Measurements from ENCODE around the gene HDC.
A peak's percentile ranks its signal among the peaks of the same experiment; 100 is the strongest.

Gene HDC

DNA sequence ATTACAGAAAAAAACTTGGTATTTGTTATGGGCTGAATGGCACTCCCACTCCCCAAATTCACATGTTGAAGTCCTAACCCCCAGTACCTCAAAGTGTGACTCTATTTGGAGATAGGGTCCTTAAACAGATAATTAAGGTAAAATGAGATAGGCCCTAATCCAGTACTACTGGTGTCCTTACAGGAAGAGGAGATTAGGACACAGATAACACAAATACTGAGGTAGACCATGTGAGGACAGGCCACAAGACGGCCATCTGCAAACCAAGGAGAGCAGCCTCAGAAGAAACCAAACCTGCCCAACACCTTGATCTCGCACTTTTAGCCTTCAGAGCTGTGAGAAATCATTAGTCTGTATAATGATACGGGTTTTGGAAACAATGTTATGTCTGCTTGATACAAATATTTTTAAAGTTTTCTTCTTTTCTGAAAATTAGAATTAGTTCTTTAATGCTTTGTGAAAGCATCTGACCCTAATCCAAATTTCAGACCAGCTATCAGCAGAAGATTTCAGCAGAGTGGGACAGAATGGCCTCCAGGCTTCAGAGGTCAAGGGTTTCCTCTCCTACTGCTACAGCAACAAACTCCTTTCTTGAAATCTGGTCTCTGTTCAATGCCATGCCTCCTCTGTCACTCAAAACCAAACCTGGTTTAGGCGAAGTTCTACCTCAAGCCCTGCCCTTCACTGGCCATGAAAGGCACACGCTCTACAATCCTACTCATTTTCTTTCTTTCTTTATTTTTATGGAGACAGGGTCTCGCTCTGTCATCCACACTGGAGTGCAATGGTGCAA, 22.0 kb upstream of the HDC start:
- no peak overlapping the region for H2BK120ac ChIP-seq (ENCODE audit: low read depth, low read length)
- no peak overlapping the region for H3K9ac ChIP-seq (ENCODE audit: low read length)
- H3K23ac ChIP-seq (ENCODE audit: low read length in 2 of 2): no peak overlapping the region
- no peak overlapping the region for H3K27ac ChIP-seq (ENCODE audit: low read length, poor library complexity, severe bottlenecking)
- H3K4me1 ChIP-seq (ENCODE audit: control insufficient read depth, insufficient read depth, low read depth, low read length): no peaks in the 10 kb centered on the region
- no peak overlapping the region for H2AFZ ChIP-seq (ENCODE audit: low read depth, low read length)
- peaks cover 5 to 63% of the 10 kb centered on the region in 2 experiments for H3K36me3 ChIP-seq (ENCODE audit: control insufficient read depth in 1 of 2, insufficient read depth in 2 of 2, low read depth in 1 of 2, low read length in 2 of 2)
- no peak overlapping the region for H2BK5ac ChIP-seq (ENCODE audit: low read depth, low read length, poor library complexity, severe bottlenecking)
- no peak overlapping the region for H4K8ac ChIP-seq (ENCODE audit: low read length)
- H2AK5ac ChIP-seq (ENCODE audit: low read length, severe bottlenecking): no peak overlapping the region
- peaks cover 5% of the 10 kb centered on the region for H3K79me1 ChIP-seq (replicated peaks; ENCODE audit: low read length, poor library complexity, severe bottlenecking)
- no peak overlapping the region for H3K4me2 ChIP-seq (ENCODE audit: low read length, poor library complexity, severe bottlenecking)
- H4K91ac ChIP-seq (ENCODE audit: low read length): no peak overlapping the region
- WGBS: 97% methylated on average over 3 of the region's 6 CpGs
- DNase-seq: no peak
- no peaks in the 10 kb centered on the region for H3K9me3 ChIP-seq (ENCODE audit: control insufficient read depth, low read length)
- H3K18ac ChIP-seq (ENCODE audit: low read depth in 1 of 2, low read length in 2 of 2): no peak overlapping the region
- no peak overlapping the region for H3K14ac ChIP-seq (ENCODE audit: low read length in 2 of 2)
- H3K4ac ChIP-seq (ENCODE audit: low read depth in 1 of 2, low read length in 2 of 2): no peak overlapping the region
- H2BK15ac ChIP-seq (ENCODE audit: low read depth, poor library complexity, severe bottlenecking): no peak overlapping the region
- no peak overlapping the region for H3K4me3 ChIP-seq (ENCODE audit: insufficient read depth in 1 of 2, low read depth in 1 of 2, low read length in 2 of 2)
- H3K27me3 ChIP-seq (ENCODE audit: control insufficient read depth in 1 of 2, insufficient read depth in 1 of 2, low read length in 2 of 2): no peaks in the 10 kb centered on the region
- no peak overlapping the region for H2BK12ac ChIP-seq (ENCODE audit: low read length in 2 of 2)

DNA sequence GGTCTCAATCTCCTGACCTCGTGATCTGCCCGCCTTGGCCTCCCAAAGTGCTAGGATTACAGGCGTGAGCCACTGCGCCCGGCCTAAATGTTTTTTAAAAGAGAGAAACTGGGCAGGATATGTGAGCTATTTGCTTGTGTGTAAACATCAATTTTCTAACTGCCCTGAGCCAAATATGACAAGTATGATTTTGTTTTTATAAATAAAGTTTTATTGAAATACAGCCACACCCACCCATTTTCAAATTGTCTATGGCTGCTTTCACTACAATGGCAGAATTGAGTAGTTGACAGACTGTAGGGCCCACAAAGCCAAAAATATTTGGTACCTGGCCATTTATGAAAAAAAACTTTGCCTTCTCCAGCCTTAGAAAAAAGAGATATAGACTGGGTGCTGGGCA, 15.9 kb upstream of the HDC start:
- no peak overlapping the region for H4K91ac ChIP-seq (ENCODE audit: low read length)
- H2BK12ac ChIP-seq (ENCODE audit: low read length in 2 of 2): no peak overlapping the region
- no peak overlapping the region for H3K4me3 ChIP-seq (ENCODE audit: insufficient read depth in 1 of 2, low read depth in 1 of 2, low read length in 2 of 2)
- DNase-seq: no peak
- H3K9ac ChIP-seq (ENCODE audit: low read length): no peak overlapping the region
- 100% methylated on average over 2 of the region's 5 CpGs for WGBS
- H3K4me2 ChIP-seq (ENCODE audit: low read length, poor library complexity, severe bottlenecking): no peak overlapping the region
- no peak overlapping the region for H3K23ac ChIP-seq (ENCODE audit: low read length in 2 of 2)
- no peak overlapping the region for H2AFZ ChIP-seq (ENCODE audit: low read depth, low read length)
- peaks cover 5% of the 10 kb centered on the region for H3K4me1 ChIP-seq (ENCODE audit: control insufficient read depth, insufficient read depth, low read depth, low read length)
- no peaks in the 10 kb centered on the region for H3K27me3 ChIP-seq (ENCODE audit: control insufficient read depth in 1 of 2, insufficient read depth in 1 of 2, low read length in 2 of 2)
- H3K36me3 ChIP-seq (ENCODE audit: control insufficient read depth in 1 of 2, insufficient read depth in 2 of 2, low read depth in 1 of 2, low read length in 2 of 2): peaks cover 3 to 26% of the 10 kb centered on the region in 2 experiments
- no peak overlapping the region for H2BK5ac ChIP-seq (ENCODE audit: low read depth, low read length, poor library complexity, severe bottlenecking)
- H3K4ac ChIP-seq (ENCODE audit: low read depth in 1 of 2, low read length in 2 of 2): no peak overlapping the region
- no peak overlapping the region for H3K27ac ChIP-seq (ENCODE audit: low read length, poor library complexity, severe bottlenecking)
- H2AK5ac ChIP-seq (ENCODE audit: low read length, severe bottlenecking): no peak overlapping the region
- no peak overlapping the region for H3K14ac ChIP-seq (ENCODE audit: low read length in 2 of 2)
- no peak overlapping the region for H4K8ac ChIP-seq (ENCODE audit: low read length)
- H2BK120ac ChIP-seq (ENCODE audit: low read depth, low read length): no peak overlapping the region
- no peak overlapping the region for H2BK15ac ChIP-seq (ENCODE audit: low read depth, poor library complexity, severe bottlenecking)
- H3K79me1 ChIP-seq (replicated peaks; ENCODE audit: low read length, poor library complexity, severe bottlenecking): peaks cover 1% of the 10 kb centered on the region
- no peaks in the 10 kb centered on the region for H3K9me3 ChIP-seq (ENCODE audit: control insufficient read depth, low read length)
- no peak overlapping the region for H3K18ac ChIP-seq (ENCODE audit: low read depth in 1 of 2, low read length in 2 of 2)

DNA sequence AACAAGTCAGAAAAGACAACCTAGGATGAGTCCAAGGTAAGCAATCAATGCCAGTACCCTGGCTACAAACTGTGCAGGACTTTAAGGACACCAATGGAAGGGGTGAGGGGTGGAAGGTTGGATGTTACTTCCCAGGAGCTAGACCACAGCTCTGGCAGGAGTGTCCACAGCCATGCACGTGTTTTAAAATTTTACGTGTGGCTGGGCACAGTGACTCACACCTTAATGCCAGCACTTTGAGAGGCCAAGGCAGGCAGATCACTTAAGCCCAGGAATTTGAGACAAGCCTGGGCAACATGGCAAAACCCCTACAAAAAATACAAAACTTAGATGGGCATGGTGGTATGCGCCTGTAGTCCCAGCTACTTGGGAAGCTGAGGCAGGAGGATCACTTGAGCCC, 14.7 kb upstream of the HDC start:
- H3K27ac ChIP-seq (ENCODE audit: low read length, poor library complexity, severe bottlenecking): no peak overlapping the region
- peaks cover 3 to 17% of the 10 kb centered on the region in 2 experiments for H3K36me3 ChIP-seq (ENCODE audit: control insufficient read depth in 1 of 2, insufficient read depth in 2 of 2, low read depth in 1 of 2, low read length in 2 of 2)
- H2AK5ac ChIP-seq (ENCODE audit: low read length, severe bottlenecking): no peak overlapping the region
- H4K91ac ChIP-seq (ENCODE audit: low read length): no peak overlapping the region
- H3K14ac ChIP-seq (ENCODE audit: low read length in 2 of 2): no peak overlapping the region
- peaks cover 5% of the 10 kb centered on the region for H3K4me1 ChIP-seq (ENCODE audit: control insufficient read depth, insufficient read depth, low read depth, low read length)
- no peak overlapping the region for H3K4me3 ChIP-seq (ENCODE audit: insufficient read depth in 1 of 2, low read depth in 1 of 2, low read length in 2 of 2)
- no peak overlapping the region for H3K9ac ChIP-seq (ENCODE audit: low read length)
- H3K79me1 ChIP-seq (replicated peaks; ENCODE audit: low read length, poor library complexity, severe bottlenecking): peaks cover 1% of the 10 kb centered on the region
- H2BK15ac ChIP-seq (ENCODE audit: low read depth, poor library complexity, severe bottlenecking): no peak overlapping the region
- H2BK5ac ChIP-seq (ENCODE audit: low read depth, low read length, poor library complexity, severe bottlenecking): no peak overlapping the region
- H4K8ac ChIP-seq (ENCODE audit: low read length): no peak overlapping the region
- no peak overlapping the region for H2BK120ac ChIP-seq (ENCODE audit: low read depth, low read length)
- no peak overlapping the region for H2AFZ ChIP-seq (ENCODE audit: low read depth, low read length)
- H3K18ac ChIP-seq (ENCODE audit: low read depth in 1 of 2, low read length in 2 of 2): peak overlapping the region in 1 of 2 experiments; percentile 12
- no peak overlapping the region for H3K4ac ChIP-seq (ENCODE audit: low read depth in 1 of 2, low read length in 2 of 2)
- no peaks in the 10 kb centered on the region for H3K27me3 ChIP-seq (ENCODE audit: control insufficient read depth in 1 of 2, insufficient read depth in 1 of 2, low read length in 2 of 2)
- WGBS: 86% methylated on average over 3 of the region's 3 CpGs
- H3K4me2 ChIP-seq (ENCODE audit: low read length, poor library complexity, severe bottlenecking): no peak overlapping the region
- H3K9me3 ChIP-seq (ENCODE audit: control insufficient read depth, low read length): no peaks in the 10 kb centered on the region
- DNase-seq: no peak
- H3K23ac ChIP-seq (ENCODE audit: low read length in 2 of 2): peak overlapping the region in 1 of 2 experiments; percentile 69
- H2BK12ac ChIP-seq (ENCODE audit: low read length in 2 of 2): no peak overlapping the region

DNA sequence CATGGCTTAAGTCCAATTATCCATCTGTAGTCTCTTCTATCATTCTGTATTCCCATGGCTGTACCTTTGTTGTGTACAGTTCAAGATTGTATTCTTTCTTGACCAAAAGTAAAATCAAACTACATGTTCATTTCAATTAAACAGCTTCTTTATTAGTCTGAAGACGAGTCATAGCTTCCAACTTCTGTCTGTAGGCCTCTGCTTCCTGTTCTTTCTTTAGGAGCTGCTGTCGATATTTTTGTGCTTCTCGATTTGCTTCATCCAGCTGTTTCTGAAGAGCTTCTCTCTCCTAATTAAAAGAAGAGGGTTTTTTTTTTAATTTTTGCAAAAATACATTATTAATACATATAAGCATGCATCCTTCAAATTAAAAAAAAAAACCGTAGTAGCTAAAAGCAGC, 13.0 kb upstream of the HDC start:
- Histone ChIP-seq H3K14ac (ENCODE audit: low read length in 2 of 2) (no peak overlapping the region), H3K36me3 (ENCODE audit: control insufficient read depth in 1 of 2, insufficient read depth in 2 of 2, low read depth in 1 of 2, low read length in 2 of 2) (peaks cover 3% of the 10 kb centered on the region in 2 experiments), H3K27ac (ENCODE audit: low read length, poor library complexity, severe bottlenecking) (no peak overlapping the region), H3K27me3 (ENCODE audit: control insufficient read depth in 1 of 2, insufficient read depth in 1 of 2, low read length in 2 of 2) (no peaks in the 10 kb centered on the region), H3K4me3 (ENCODE audit: insufficient read depth in 1 of 2, low read depth in 1 of 2, low read length in 2 of 2) (no peak overlapping the region), H2BK12ac (ENCODE audit: low read length in 2 of 2) (no peak overlapping the region), H3K9me3 (ENCODE audit: control insufficient read depth, low read length) (no peaks in the 10 kb centered on the region), H3K23ac (ENCODE audit: low read length in 2 of 2) (no peak overlapping the region), H3K18ac (ENCODE audit: low read depth in 1 of 2, low read length in 2 of 2) (no peak overlapping the region), H3K4me1 (ENCODE audit: control insufficient read depth, insufficient read depth, low read depth, low read length) (peaks cover 5% of the 10 kb centered on the region), H2BK5ac (ENCODE audit: low read depth, low read length, poor library complexity, severe bottlenecking) (no peak overlapping the region), H2BK120ac (ENCODE audit: low read depth, low read length) (no peak overlapping the region), H3K79me1 (replicated peaks; ENCODE audit: low read length, poor library complexity, severe bottlenecking) (peaks cover 1% of the 10 kb centered on the region), H2BK15ac (ENCODE audit: low read depth, poor library complexity, severe bottlenecking) (no peak overlapping the region), H2AK5ac (ENCODE audit: low read length, severe bottlenecking) (no peak overlapping the region), H3K4me2 (ENCODE audit: low read length, poor library complexity, severe bottlenecking) (no peak overlapping the region), H4K8ac (ENCODE audit: low read length) (no peak overlapping the region), H3K9ac (ENCODE audit: low read length) (no peak overlapping the region), H2AFZ (ENCODE audit: low read depth, low read length) (no peak overlapping the region), H3K4ac (ENCODE audit: low read depth in 1 of 2, low read length in 2 of 2) (no peak overlapping the region), H4K91ac (ENCODE audit: low read length) (no peak overlapping the region)
- no peak for DNase-seq
- WGBS: 100% methylated on average over 3 of the region's 4 CpGs

Data from mesenchymal stem cell (in vitro differentiated cells and primary cell).